GDM1 (cell line): ENCODE measurements around the gene MAPK14.
"Not testable (repeated sequence)": the region's sequence is repeated elsewhere in the genome, so short reads cannot be mapped to it uniquely, and the experiment has no call there.

ENCODE experiments used
- DNase-seq: peaks from one replicate; lab custom pipeline; 2025; lab: John Stamatoyannopoulos, UW

MAPK14 gene

GRCh38 chr6:36069573-36069972 lies 42.0 kb downstream of the MAPK14 start:
- no peak for DNase-seq

GRCh38 chr6:36070252-36070651 lies 42.6 kb downstream of the MAPK14 start:
- DNase-seq, result no peak

GRCh38 chr6:36071281-36071680 lies 43.7 kb downstream of the MAPK14 start:
- no peak for DNase-seq

GRCh38 chr6:36071714-36072113 lies 44.1 kb downstream of the MAPK14 start:
- no peak for DNase-seq

GRCh38 chr6:36072681-36073080 lies 45.1 kb downstream of the MAPK14 start:
- DNase-seq, result no peak

- DNase-seq, result no peak
These were observed 46.0 kb downstream of the MAPK14 start for GRCh38 chr6:36073587-36073986.

GRCh38 chr6:36075656-36076055 lies 48.0 kb downstream of the MAPK14 start:
- DNase-seq, result no peak

- DNase-seq, result no peak
These were observed 48.8 kb downstream of the MAPK14 start for GRCh38 chr6:36076178-36077063.

GRCh38 chr6:36078159-36078558 lies 50.6 kb downstream of the MAPK14 start:
- DNase-seq, result no peak

GRCh38 chr6:36079601-36080000 lies 52.0 kb downstream of the MAPK14 start:
- DNase-seq, result no peak

GRCh38 chr6:36082318-36082717 lies 54.7 kb downstream of the MAPK14 start:
- DNase-seq, result no peak

- no peak for DNase-seq
These were observed 55.8 kb downstream of the MAPK14 start for GRCh38 chr6:36083446-36083845.

GRCh38 chr6:36088204-36088603 lies 60.6 kb downstream of the MAPK14 start:
- DNase-seq, result not testable (repeated sequence)

GRCh38 chr6:36089048-36089447 lies 61.4 kb downstream of the MAPK14 start:
- no peak for DNase-seq

GRCh38 chr6:36094238-36094637 lies 66.6 kb downstream of the MAPK14 start:
- DNase-seq, result no peak

GRCh38 chr6:36094753-36095496 lies 67.3 kb downstream of the MAPK14 start:
- DNase-seq, result peak; percentile 70

- no peak for DNase-seq
These were observed 68.1 kb downstream of the MAPK14 start for GRCh38 chr6:36095497-36096391.

GRCh38 chr6:36098253-36098919 lies 70.8 kb downstream of the MAPK14 start:
- DNase-seq, result no peak

GRCh38 chr6:36098920-36099647 lies 71.5 kb downstream of the MAPK14 start:
- DNase-seq, result peak; percentile 58

- DNase-seq, result no peak
These were observed 72.4 kb downstream of the MAPK14 start for GRCh38 chr6:36099869-36100483.
